Bronchus fibroblast of lung (primary cell): ENCODE results near the gene CD300C. TPM values are rescaled to one million over a fixed set of nuclear protein-coding genes. Genes with fewer than 3 reads are reported as not detected.

ENCODE experiments used
- total RNA-seq: library from RNA; depleted of rRNA; stranded (reverse); fragments of >200 nt; gene quantifications from 2 replicates; pipeline ENCODE4 v1.2.3, GENCODE V29; 2015

CD300C gene
- total RNA-seq = not detected in 2 replicates

DNA sequence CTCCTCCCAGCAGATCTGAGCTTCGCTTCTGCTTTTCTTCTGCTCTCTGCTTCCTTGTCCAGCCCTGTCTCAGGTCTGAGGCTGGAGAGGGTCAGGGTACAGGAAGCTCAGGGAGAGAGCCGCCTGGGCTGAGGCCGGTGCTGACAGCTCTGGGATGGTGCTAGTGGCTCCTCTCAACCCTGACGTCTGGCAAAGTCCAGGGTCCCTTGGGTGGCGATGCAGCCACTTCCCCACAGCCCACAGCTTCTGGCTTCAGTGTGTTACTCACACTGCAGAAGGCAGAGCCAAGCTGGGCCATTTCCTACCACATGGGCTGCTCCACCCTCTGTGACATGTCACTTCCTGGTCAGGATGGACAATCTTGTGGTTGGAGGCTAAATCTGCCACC is at the start of gene CD300C:
CD300C (minus strand) TSS at position 273 of the 388 bp plus-strand sequence. CDS start 333 bp downstream, outside the sequence.

DNA sequence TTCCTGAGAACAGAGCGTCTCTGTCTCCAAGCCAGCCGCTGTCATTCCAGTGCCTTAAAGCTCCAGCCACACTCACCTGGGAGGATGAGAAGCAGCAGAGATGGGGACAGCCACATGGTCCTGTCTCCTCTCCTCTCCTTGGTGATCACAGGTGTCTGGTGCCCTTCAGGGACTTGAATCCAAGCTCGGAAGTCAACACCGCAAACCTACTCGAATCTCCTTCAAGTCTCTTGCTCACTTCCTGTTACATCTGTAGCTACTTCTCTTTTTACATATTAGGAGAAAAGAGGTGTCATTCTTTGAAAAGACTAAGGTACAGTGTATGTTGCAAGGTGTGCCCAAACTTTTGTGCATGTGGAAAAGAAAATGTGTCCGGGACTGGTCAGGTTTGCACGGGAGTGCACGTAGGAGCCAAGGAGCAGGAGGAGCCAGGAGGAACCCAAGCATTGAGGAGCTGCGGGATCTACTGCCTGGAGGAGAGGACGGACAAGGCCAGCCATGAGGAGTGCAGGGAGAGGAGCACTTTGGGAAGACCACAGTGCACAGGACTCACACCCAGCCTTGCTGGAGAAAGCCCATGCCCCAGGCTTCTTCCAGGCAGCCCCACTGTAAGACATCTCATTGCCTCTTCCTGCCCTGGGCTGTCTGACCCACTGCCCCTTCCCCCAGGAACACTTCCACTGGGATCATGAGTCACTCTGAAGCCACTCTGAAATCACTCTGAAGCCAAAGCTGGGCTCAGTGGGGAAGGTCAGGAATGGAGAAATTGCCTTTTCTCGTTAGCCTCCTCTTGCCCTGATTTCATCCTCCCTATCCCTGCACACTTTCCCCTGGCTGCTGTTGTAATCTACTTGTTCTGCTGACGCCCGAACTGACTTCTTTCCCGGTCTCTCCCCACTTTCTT is 46.4 kb upstream of the CD300C start, which contains the start of gene CD300LD:
CD300LD (minus strand) TSS at position 197 of the 904 bp plus-strand sequence; CDS start at position 116, 81 bp downstream.

DNA sequence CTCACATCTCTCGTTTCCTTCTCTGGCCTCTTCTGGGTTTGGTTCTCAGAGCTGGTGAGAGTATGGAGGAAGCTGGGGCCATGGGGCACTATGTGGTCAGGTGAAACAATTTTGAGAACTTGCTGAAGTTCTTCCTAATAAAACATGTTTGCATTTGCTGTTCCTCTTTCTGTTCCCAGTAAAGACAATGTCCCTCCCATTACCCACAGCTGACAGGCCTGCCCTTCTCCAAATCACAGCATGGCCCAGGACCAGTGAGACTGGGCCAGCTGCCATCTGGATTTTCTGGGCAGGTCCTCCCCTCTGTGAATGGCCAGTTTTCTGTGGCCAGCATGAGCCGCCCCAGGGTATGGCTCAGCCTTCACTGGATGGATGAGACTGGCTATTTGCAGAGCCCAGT is 21.5 kb upstream of the CD300C start, which contains the start of gene CD300H:
CD300H (minus strand) TSS at position 113 of the 400 bp plus-strand sequence.

DNA sequence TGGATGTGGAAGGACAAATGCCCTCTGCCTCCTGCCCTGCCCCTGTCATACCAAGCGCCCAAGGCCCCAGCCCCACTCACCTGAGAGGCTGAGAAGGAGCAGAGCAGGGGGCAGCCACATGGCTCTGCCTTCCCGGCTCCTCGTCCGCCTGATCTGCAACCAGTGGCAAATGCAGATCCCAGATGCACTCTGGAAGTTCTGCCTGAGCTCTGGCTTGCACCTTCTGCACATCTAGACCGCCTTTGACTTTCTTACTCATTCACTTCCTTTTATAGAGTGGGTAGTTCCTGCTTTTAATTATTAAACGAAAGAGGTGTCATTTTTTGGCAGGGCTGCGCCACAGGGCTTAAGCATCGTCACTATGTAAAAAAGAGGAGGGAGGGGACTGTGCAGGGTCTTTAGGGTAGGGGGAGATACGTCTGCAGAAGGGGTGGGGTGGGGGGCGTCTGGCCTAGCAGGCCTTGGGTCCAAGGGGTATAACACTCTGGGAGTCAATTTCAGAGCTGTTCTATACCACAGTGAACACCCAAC is 14.6 kb downstream of the CD300C start, which contains the start of gene CD300LB:
CD300LB (minus strand) TSS at position 245 of the 531 bp plus-strand sequence; CDS start at position 120, 125 bp downstream.

Other genes starting within 250 kb of the CD300C start
- not detected in 2 replicates for gene KIF19, start 219.9 kb downstream of the CD300C start, total RNA-seq
- gene BTBD17, start 184.2 kb downstream of the CD300C start, total RNA-seq = not detected in 2 replicates
- not detected in 2 replicates for gene GPR142, start 178.6 kb downstream of the CD300C start, total RNA-seq
- gene GPRC5C, start 114.0 kb downstream of the CD300C start, total RNA-seq = 1.3 and 1.6 TPM in 2 replicates
- gene CD300A, start 79.5 kb downstream of the CD300C start, total RNA-seq = not detected in 2 replicates
- not detected in 2 replicates for gene CD300LB, start 14.6 kb downstream of the CD300C start, total RNA-seq
- not detected in 2 replicates for gene CD300H, start 21.4 kb upstream of the CD300C start, total RNA-seq
- gene CD300LD, start 46.2 kb upstream of the CD300C start, total RNA-seq = not detected in 2 replicates
- not detected in 2 replicates for gene CD300E, start 77.6 kb upstream of the CD300C start, total RNA-seq
- not detected in 2 replicates for gene CD300LF, start 166.8 kb upstream of the CD300C start, total RNA-seq
- gene RAB37, start 191.1 kb upstream of the CD300C start, total RNA-seq = 0.67 and 0.89 TPM in 2 replicates
- gene NHERF1, start 202.5 kb upstream of the CD300C start, total RNA-seq = 36.0 and 40.7 TPM in 2 replicates
- 23.2 and 24.4 TPM in 2 replicates for gene NAT9, start 230.2 kb upstream of the CD300C start, total RNA-seq